Subcutaneous abdominal adipose tissue (tissue), 5 donors: ENCODE measurements around the gene CR1.
A peak's percentile ranks its signal among the peaks of the same experiment; 100 is the strongest.
"Not testable (repeated sequence)": the region's sequence is repeated elsewhere in the genome, so short reads cannot be mapped to it uniquely, and the experiment has no call there.

ENCODE experiments used
- H3K27ac ChIP-seq: one replicate; pipeline ENCODE4 v1.7.0; 2013; ENCODE audit warnings: low read depth, mild to moderate bottlenecking, inconsistent platforms, low read length, moderate library complexity
- H3K27me3 ChIP-seq, 5 donors: one replicate each; pipeline ENCODE4 v1.7.0; 2013; ENCODE audit warnings: low read length in 5 of 5, inconsistent platforms in 1 of 5; ENCODE audit not compliant: control insufficient read depth in 5 of 5, insufficient read depth in 4 of 5
- H3K36me3 ChIP-seq, 5 donors: one replicate each; pipeline ENCODE4 v1.7.0; 2013; ENCODE audit warnings: low read length in 5 of 5; ENCODE audit not compliant: control insufficient read depth in 5 of 5, insufficient read depth in 5 of 5
- H3K4me1 ChIP-seq, 5 donors: one replicate each; pipeline ENCODE4 v1.7.0; 2013; ENCODE audit warnings: low read length in 5 of 5, mild to moderate bottlenecking in 3 of 5, moderate library complexity in 1 of 5; ENCODE audit not compliant: control insufficient read depth in 5 of 5, insufficient read depth in 5 of 5
- H3K4me3 ChIP-seq, 5 donors: one replicate each; pipeline ENCODE4 v1.7.0; 2013; ENCODE audit warnings: low read length in 5 of 5, low read depth in 1 of 5
- H3K9ac ChIP-seq, 5 donors: one replicate each; pipeline ENCODE4 v1.7.0; 2013; ENCODE audit warnings: low read length in 5 of 5, mild to moderate bottlenecking in 4 of 5, moderate library complexity in 3 of 5
- H3K9me3 ChIP-seq, 5 donors: one replicate each; pipeline ENCODE4 v1.7.0; 2013; ENCODE audit warnings: low read length in 5 of 5; ENCODE audit not compliant: control insufficient read depth in 5 of 5
- donor health status: healthy.
- donor health status: healthy.
- donor health status: healthy.
- donor health status: healthy.
- donor health status: healthy.

CR1 gene

DNA sequence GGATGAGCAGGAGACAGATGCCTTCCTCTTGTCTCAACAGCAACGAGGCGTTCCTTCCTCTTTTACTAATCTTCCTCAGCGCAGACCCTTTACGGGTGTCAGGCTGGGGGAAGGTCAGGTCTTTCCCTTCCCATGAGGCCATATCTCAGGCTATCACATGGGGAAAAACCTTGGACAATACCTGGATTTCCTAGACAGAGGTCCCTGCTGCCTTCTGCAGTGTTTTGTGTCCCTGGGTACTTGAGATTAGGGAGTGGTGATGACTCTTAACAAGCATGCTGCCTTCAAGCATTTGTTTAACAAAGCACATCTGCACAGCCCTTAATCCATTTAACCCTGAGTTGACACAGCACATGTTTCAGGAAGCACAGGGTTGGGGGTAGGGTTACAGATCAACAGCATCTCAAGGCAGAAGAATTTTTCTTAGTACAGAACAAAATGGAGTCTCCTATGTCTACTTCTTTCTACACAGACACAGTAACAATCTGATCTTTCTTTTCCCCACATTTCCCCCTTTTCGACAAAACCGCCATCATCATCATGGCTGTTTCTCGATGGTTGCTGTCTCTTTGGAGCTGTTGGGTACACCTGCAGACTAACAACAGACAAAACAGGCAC, 139.7 kb downstream of the CR1 start:
- H3K4me1 ChIP-seq, H3K4me3 ChIP-seq, H3K9ac ChIP-seq, H3K36me3 ChIP-seq, H3K27ac ChIP-seq, H3K27me3 ChIP-seq, H3K9me3 ChIP-seq: not testable (repeated sequence)

DNA sequence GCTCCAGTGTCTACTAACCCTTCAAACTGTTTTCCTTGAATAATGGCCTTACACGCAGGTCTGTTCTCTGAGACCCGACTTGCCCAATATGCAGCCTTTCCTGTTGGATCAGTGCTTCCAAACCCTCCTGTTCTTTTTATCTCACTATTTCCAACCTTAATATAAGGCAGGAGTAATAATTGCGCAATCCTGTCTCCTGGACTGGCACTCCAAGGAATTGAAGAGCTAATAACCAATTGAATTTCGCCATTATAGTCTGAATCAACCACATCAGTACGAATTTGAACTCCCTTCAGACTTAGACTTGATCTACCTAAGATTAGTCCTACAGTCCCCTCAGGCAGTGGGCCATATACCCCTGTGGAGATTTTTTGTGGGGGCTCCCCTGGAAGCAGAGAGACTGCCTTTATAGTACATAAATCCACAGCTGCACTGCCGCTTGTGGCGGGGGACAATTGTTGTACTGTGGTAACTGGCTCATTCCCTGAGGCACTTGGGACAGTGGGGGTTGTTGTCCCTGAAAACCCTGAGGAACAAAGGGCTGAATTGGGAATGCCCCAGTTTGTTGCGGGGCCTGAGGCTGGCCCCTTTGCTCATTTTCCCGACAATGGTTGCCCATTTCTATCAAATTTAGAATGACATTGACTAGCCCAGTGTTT, 142.7 kb downstream of the CR1 start:
- H3K4me3 ChIP-seq, H3K27me3 ChIP-seq, H3K4me1 ChIP-seq, H3K9me3 ChIP-seq, H3K27ac ChIP-seq, H3K9ac ChIP-seq, H3K36me3 ChIP-seq: not testable (repeated sequence)

- not testable (repeated sequence) for H3K9me3 ChIP-seq, H3K9ac ChIP-seq, H3K4me3 ChIP-seq, H3K27ac ChIP-seq, H3K4me1 ChIP-seq, H3K36me3 ChIP-seq, H3K27me3 ChIP-seq
Observed at GRCh38 chr1:207639362-207639761, 143.4 kb downstream of the CR1 start.

DNA sequence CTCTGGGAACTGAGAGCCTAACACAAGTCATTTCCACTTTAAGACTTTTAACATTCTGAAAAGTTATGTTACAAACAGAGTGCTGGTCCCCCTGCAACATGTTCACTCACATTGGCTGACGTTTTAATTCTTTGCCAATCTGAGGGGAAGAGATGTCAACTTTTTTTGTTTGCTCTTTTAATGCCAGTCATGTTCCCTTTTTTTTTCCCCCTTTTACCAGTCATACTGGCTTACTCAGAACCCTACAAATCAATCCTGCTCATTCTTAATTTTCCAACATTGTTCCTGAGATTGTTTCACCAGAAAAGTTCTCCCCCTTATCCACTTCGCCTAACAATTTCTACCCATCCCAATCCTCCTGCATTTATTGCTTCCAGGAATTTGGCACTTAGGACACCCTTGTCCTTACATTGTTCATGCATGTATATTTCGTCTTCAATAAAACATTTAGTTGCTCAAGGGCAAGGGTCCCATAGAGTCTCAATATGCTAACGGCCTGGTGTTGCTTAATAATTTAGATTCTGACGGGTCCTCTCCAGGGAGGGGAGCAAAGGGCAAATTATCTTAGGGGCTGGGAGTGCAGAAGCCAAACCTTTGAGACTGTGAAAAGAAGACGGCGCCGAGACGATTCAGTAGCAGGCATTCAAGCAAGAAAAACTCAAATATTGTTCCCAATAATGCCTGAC, 148.4 kb downstream of the CR1 start:
- H3K36me3 ChIP-seq: no peaks in the 10 kb centered on the region
- no peak overlapping the region for H3K27ac ChIP-seq
- peaks cover 0 to 15% (median 14%) of the 10 kb centered on the region in 5 donors for H3K4me1 ChIP-seq
- H3K4me3 ChIP-seq: peak overlapping the region; percentile 70 to 86 (median 75)
- H3K9me3 ChIP-seq: no peaks in the 10 kb centered on the region
- no peak overlapping the region for H3K9ac ChIP-seq
- no peaks in the 10 kb centered on the region for H3K27me3 ChIP-seq

- Histone ChIP-seq H3K9me3 (no peaks in the 10 kb centered on the region), H3K9ac (peak within 1 kb of the TSS in 3 of 5 donors; percentile 48 to 60 (median 59)), H3K36me3 (no peaks in the 10 kb centered on the region), H3K4me1 (peaks cover 0 to 15% (median 14%) of the 10 kb centered on the region in 5 donors), H3K4me3 (peak within 1 kb of the TSS; percentile 70 to 86 (median 75)), H3K27ac (no peak within 1 kb of the TSS), H3K27me3 (no peaks in the 10 kb centered on the region)
Observed at GRCh38 chr1:207644852-207645634, 149.1 kb downstream of the CR1 start, which contains the start of gene CR1L. TSS of gene CR1L (plus strand) at chr1:207645133. CDS start at chr1:207645234, 101 bp downstream.

DNA sequence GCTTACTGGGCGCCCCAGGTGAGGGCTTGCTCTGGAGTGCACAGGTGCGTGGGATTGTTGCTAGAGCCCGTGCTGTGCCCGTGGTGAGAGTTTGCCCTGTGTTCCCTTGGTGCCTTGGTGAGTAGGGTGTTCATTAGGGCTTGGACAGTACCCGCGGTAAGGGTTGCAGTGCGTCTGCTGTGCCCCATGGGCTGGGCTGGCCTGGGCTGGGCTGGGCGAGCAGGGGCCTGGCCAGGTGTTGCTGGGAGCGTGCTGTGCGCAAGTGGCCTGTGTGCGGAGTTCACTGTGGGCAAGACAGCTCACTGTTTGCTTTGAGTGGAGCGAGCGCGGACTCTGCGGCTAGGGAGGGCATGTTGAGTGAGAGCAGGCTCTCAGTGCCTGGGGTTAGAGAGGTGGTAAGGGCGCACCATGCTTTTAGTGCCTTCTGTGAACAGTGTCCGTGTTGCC, 149.7 kb downstream of the CR1 start:
- peaks cover 0 to 15% (median 14%) of the 10 kb centered on the region in 5 donors for H3K4me1 ChIP-seq
- H3K9ac ChIP-seq: no peak overlapping the region
- H3K4me3 ChIP-seq: peak overlapping the region; percentile 25 to 86 (median 75)
- H3K27ac ChIP-seq: no peak overlapping the region
- H3K36me3 ChIP-seq: no peaks in the 10 kb centered on the region
- H3K9me3 ChIP-seq: no peaks in the 10 kb centered on the region
- no peaks in the 10 kb centered on the region for H3K27me3 ChIP-seq

DNA sequence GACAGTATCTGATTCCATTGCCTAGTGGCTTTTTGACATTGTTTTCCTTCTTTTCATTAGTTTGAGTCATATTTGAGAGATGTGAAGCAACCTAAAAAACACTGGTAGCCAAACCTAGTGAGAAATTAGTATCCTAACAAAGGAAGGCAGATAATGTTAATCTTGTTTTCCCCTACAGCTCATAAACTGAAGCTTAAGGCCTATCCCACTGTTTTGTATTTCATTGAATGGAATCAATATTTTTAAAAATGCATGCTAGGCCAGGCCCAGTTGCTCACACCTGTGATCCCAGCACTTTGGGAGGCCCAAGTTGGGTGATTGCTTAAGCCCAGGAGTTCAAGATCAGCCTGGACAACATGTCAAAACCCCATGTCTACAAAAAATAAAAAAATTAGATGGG, 150.2 kb downstream of the CR1 start:
- H3K9ac ChIP-seq: no peak overlapping the region
- no peaks in the 10 kb centered on the region for H3K36me3 ChIP-seq
- H3K4me3 ChIP-seq: no peak overlapping the region
- no peaks in the 10 kb centered on the region for H3K9me3 ChIP-seq
- no peak overlapping the region for H3K27ac ChIP-seq
- H3K27me3 ChIP-seq: no peaks in the 10 kb centered on the region
- peaks cover 0 to 15% (median 14%) of the 10 kb centered on the region in 5 donors for H3K4me1 ChIP-seq

DNA sequence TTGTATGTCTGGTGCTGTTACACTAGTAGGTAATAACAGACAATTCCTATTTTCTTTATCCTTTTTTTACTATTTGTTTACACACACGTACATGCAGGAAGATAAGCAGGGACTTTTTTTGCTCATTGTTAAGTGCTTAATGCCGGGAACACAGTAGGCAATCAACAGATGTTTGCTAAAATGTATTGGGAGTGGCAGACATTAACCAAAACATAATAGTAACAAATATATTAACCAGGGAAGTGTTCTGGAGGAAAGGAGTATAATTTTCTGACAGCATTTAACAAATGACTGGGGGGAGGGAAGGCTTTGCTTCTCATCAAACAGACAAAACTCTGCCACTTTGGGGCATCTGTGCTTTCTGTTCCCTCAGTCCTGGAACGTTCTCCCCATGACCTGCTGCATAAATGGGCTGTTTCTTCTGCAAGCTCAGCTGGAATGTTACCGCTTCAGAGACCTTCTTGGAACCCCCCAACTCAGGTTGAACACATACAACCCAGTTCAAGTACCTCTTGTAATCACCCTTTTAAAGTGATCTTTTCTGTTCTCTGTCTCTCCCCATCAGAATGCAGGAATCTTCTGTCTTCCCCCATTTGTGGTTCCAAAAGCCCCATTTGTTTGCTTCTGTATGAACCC, 151.1 kb downstream of the CR1 start:
- Histone ChIP-seq H3K9me3 (no peaks in the 10 kb centered on the region), H3K4me1 (peaks cover 0 to 15% (median 14%) of the 10 kb centered on the region in 5 donors), H3K27ac (no peak overlapping the region), H3K36me3 (no peaks in the 10 kb centered on the region), H3K27me3 (no peaks in the 10 kb centered on the region), H3K4me3 (no peak overlapping the region), H3K9ac (no peak overlapping the region)

- no peaks in the 10 kb centered on the region for H3K36me3 ChIP-seq
- H3K4me1 ChIP-seq: peaks cover 0 to 15% (median 14%) of the 10 kb centered on the region in 5 donors
- H3K4me3 ChIP-seq: no peak overlapping the region
- H3K9ac ChIP-seq: no peak overlapping the region
- H3K27ac ChIP-seq: no peak overlapping the region
- no peaks in the 10 kb centered on the region for H3K9me3 ChIP-seq
- H3K27me3 ChIP-seq: no peaks in the 10 kb centered on the region
Observed at GRCh38 chr1:207647671-207648333, 151.8 kb downstream of the CR1 start.
